HFFc6 (cell line): Measurements from ENCODE around the gene SLC6A1. TPM values are rescaled to one million over a fixed set of nuclear protein-coding genes. Genes with fewer than 3 reads are reported as not detected.

Experiments used
- DNase-seq: peaks from one replicate; pipeline ENCODE4 v3.0.0-alpha.2; 2018
- H3K27ac Mint-ChIP-seq: 2 replicates; pipeline ENCODE4 v1.8.0; 2020; ENCODE audit warnings: mild to moderate bottlenecking, mixed read lengths
- H3K27me3 Mint-ChIP-seq: 2 replicates; pipeline ENCODE4 v1.8.0; 2021; ENCODE audit warnings: mild to moderate bottlenecking, moderate library complexity, mixed read lengths; ENCODE audit not compliant: insufficient read depth
- H3K36me3 Mint-ChIP-seq: 2 replicates; pipeline ENCODE4 v1.8.0; 2021; ENCODE audit warnings: low read depth, mixed read lengths
- H3K4me1 Mint-ChIP-seq: 2 replicates; pipeline ENCODE4 v1.8.0; 2020; ENCODE audit warnings: low read depth, mixed read lengths
- H3K4me3 Mint-ChIP-seq: 2 replicates; pipeline ENCODE4 v1.8.0; 2020; ENCODE audit warnings: mild to moderate bottlenecking, moderate library complexity, mixed read lengths
- H3K9me3 Mint-ChIP-seq: 2 replicates; pipeline ENCODE4 v1.8.0; 2020; ENCODE audit warnings: mild to moderate bottlenecking, mixed read lengths
- CTCF ChIP-seq: fragments of 200-600 bp; sonication (generic); IDR thresholded peaks from 2 replicates; pipeline ENCODE4 v1.5.0; 2021; ENCODE audit warnings: antibody characterized with exemption, mild to moderate bottlenecking
- total RNA-seq, 6 experiments: library from RNA; stranded (reverse); fragmentation: NEBNext Ultra II Directional; extraction: Animal tissue kit (Norgen Biotek cat#: 25700); gene quantifications; 2 replicates in 1 of 6; 3 replicates in 5 of 6; pipeline ENCODE4 v1.2.3, GENCODE V29; 2021

The SLC6A1 gene
- total RNA-seq, 6 experiments from 2014 or later, result not detected

- Mint-ChIP-seq H3K27me3 (peaks cover 42% of the 10 kb centered on the region), H3K4me1 (no peaks in the 10 kb centered on the region), H3K9me3 (no peaks in the 10 kb centered on the region), H3K36me3 (no peaks in the 10 kb centered on the region), H3K4me3 (no peak overlapping the region), H3K27ac (no peak overlapping the region)
- TF ChIP-seq CTCF, result no peak
- DNase-seq, result no peak
These were observed 6.9 kb downstream of the SLC6A1 start for GRCh38 chr3:10999221-11000107.

- Mint-ChIP-seq H3K27ac (no peak overlapping the region), H3K36me3 (no peaks in the 10 kb centered on the region), H3K9me3 (no peaks in the 10 kb centered on the region), H3K4me1 (no peaks in the 10 kb centered on the region), H3K27me3 (peaks cover 42% of the 10 kb centered on the region), H3K4me3 (no peak overlapping the region)
- DNase-seq, result no peak
- TF ChIP-seq CTCF, result no peak
These were observed 8.0 kb downstream of the SLC6A1 start for GRCh38 chr3:11000528-11000927.

- Mint-ChIP-seq H3K4me1 (no peaks in the 10 kb centered on the region), H3K27me3 (peaks cover 41% of the 10 kb centered on the region), H3K9me3 (no peaks in the 10 kb centered on the region), H3K27ac (no peak overlapping the region), H3K4me3 (no peak overlapping the region), H3K36me3 (no peaks in the 10 kb centered on the region)
- TF ChIP-seq CTCF, result no peak
- no peak for DNase-seq
These were observed 8.6 kb downstream of the SLC6A1 start for GRCh38 chr3:11001020-11001657.

- Mint-ChIP-seq H3K9me3 (no peaks in the 10 kb centered on the region), H3K27ac (no peak overlapping the region), H3K27me3 (peaks cover 45% of the 10 kb centered on the region), H3K36me3 (no peaks in the 10 kb centered on the region), H3K4me1 (no peaks in the 10 kb centered on the region), H3K4me3 (no peak overlapping the region)
- DNase-seq, result no peak
- no peak for TF ChIP-seq CTCF
These were observed 9.1 kb downstream of the SLC6A1 start for GRCh38 chr3:11001658-11002021.

- TF ChIP-seq CTCF, result no peak
- no peak overlapping the region for H3K27ac Mint-ChIP-seq
- H3K27me3 Mint-ChIP-seq, result peaks cover 47% of the 10 kb centered on the region
- H3K9me3 Mint-ChIP-seq, result no peaks in the 10 kb centered on the region
- H3K4me1 Mint-ChIP-seq, result no peaks in the 10 kb centered on the region
- no peak for DNase-seq
- no peak overlapping the region for H3K4me3 Mint-ChIP-seq
- no peaks in the 10 kb centered on the region for H3K36me3 Mint-ChIP-seq
These were observed 9.8 kb downstream of the SLC6A1 start for GRCh38 chr3:11002371-11002807.
